CD14-positive monocyte (primary cell): ENCODE measurements around the gene C16orf92. TPM values are rescaled to one million over a fixed set of nuclear protein-coding genes. Genes with fewer than 3 reads are reported as not detected.
A peak's percentile ranks its signal among the peaks of the same experiment; 100 is the strongest.

Source experiments
- DNase-seq, 3 donors: peaks; one replicate each; pipeline ENCODE4 v3.0.0-alpha.2; 2011 to 2022
- H2AFZ ChIP-seq: 2 replicates; pipeline ENCODE4 v1.6.0; 2012; ENCODE audit warnings: mild to moderate bottlenecking, low read depth, low read length, inconsistent platforms; ENCODE audit not compliant: insufficient read depth, poor library complexity, severe bottlenecking
- H3K27ac ChIP-seq, 2 donors: 1 replicate in 1 of 2; 2 replicates in 1 of 2; pipeline ENCODE4 v1.5.1; 2012 to 2013; ENCODE audit warnings: low read length in 2 of 2, control low read depth in 1 of 2, inconsistent platforms in 1 of 2, low read depth in 1 of 2, mild to moderate bottlenecking in 1 of 2
- H3K27me3 ChIP-seq, 2 donors: one replicate each; pipeline versions ENCODE4 v1.6.0 to v1.6.1; 2011 to 2013; ENCODE audit warnings: low read length in 2 of 2; ENCODE audit not compliant: control insufficient read depth in 2 of 2, insufficient read depth in 2 of 2
- H3K36me3 ChIP-seq, 2 donors: replicated peaks in 1 of 2; 1 replicate in 1 of 2; 2 replicates in 1 of 2; pipeline versions ENCODE4 v1.5.1 to v1.6.1; 2012 to 2013; ENCODE audit warnings: low read length in 2 of 2, control low read depth in 1 of 2, inconsistent platforms in 1 of 2, mild to moderate bottlenecking in 1 of 2; ENCODE audit not compliant: insufficient read depth in 2 of 2, control insufficient read depth in 1 of 2
- H3K4me1 ChIP-seq, 2 donors: 1 replicate in 1 of 2; 2 replicates in 1 of 2; pipeline versions ENCODE4 v1.5.1 to v1.6.1; 2012 to 2013; ENCODE audit warnings: low read length in 2 of 2, control low read depth in 1 of 2, inconsistent platforms in 1 of 2, mild to moderate bottlenecking in 1 of 2, moderate library complexity in 1 of 2; ENCODE audit not compliant: insufficient read depth in 2 of 2, control insufficient read depth in 1 of 2
- H3K4me2 ChIP-seq: replicated peaks from 2 replicates; pipeline ENCODE3; 2012; ENCODE audit warnings: low read length, moderate library complexity, mild to moderate bottlenecking; ENCODE audit not compliant: poor library complexity, severe bottlenecking; ENCODE audit errors: extremely low read depth
- H3K4me3 ChIP-seq, 3 experiments: fragments of 200-600 bp in 1 of 3; sonication (generic) in 1 of 3; replicated peaks in 1 of 3; 1 replicate in 2 of 3; 2 replicates in 1 of 3; pipeline ENCODE4 v1.5.1; 2011 to 2013; ENCODE audit warnings: low read length in 3 of 3, mild to moderate bottlenecking in 3 of 3, control low read depth in 2 of 3, low read depth in 2 of 3, inconsistent platforms in 1 of 3, moderate library complexity in 1 of 3
- H3K79me2 ChIP-seq: 2 replicates; pipeline ENCODE4 v1.6.0; 2012; ENCODE audit warnings: mild to moderate bottlenecking, control low read depth, inconsistent platforms, low read length, moderate library complexity; ENCODE audit not compliant: insufficient read depth
- H3K9ac ChIP-seq: 2 replicates; pipeline ENCODE4 v1.6.0; 2017; ENCODE audit warnings: low read length, mild to moderate bottlenecking; ENCODE audit not compliant: insufficient read depth, poor library complexity, severe bottlenecking
- H3K9me3 ChIP-seq, 2 donors: replicated peaks in 1 of 2; 1 replicate in 1 of 2; 2 replicates in 1 of 2; pipeline versions ENCODE4 v1.5.1 to v1.6.1; 2012 to 2013; ENCODE audit warnings: low read length in 2 of 2, control low read depth in 1 of 2; ENCODE audit not compliant: control insufficient read depth in 1 of 2, insufficient read depth in 1 of 2
- H4K20me1 ChIP-seq: 2 replicates; pipeline ENCODE4 v1.6.0; 2012; ENCODE audit warnings: mild to moderate bottlenecking, low read length, control low read depth, moderate library complexity; ENCODE audit not compliant: insufficient read depth
- H3K27ac Mint-ChIP-seq, 7 donors: one replicate each; pipeline ENCODE4 v1.8.0; 2020; ENCODE audit warnings: mild to moderate bottlenecking in 7 of 7, mixed read lengths in 7 of 7, moderate library complexity in 6 of 7, inconsistent platforms in 2 of 7
- H3K27me3 Mint-ChIP-seq, 3 donors: one replicate each; pipeline ENCODE4 v1.8.0; 2021 to 2022; ENCODE audit warnings: low read depth in 3 of 3, mild to moderate bottlenecking in 3 of 3, mixed read lengths in 3 of 3, moderate library complexity in 3 of 3, inconsistent platforms in 1 of 3
- H3K36me3 Mint-ChIP-seq, 2 donors: one replicate each; pipeline ENCODE4 v1.8.0; 2020; ENCODE audit warnings: mixed read lengths in 2 of 2, inconsistent platforms in 1 of 2, mild to moderate bottlenecking in 1 of 2
- H3K4me1 Mint-ChIP-seq: one replicate; pipeline ENCODE4 v1.8.0; 2020; ENCODE audit warnings: mild to moderate bottlenecking, mixed read lengths
- H3K4me3 Mint-ChIP-seq, 2 donors: one replicate each; pipeline ENCODE4 v1.8.0; 2020; ENCODE audit warnings: mild to moderate bottlenecking in 2 of 2, mixed read lengths in 2 of 2, moderate library complexity in 1 of 2
- H3K9me3 Mint-ChIP-seq, 7 donors: one replicate each; pipeline ENCODE4 v1.8.0; 2020 to 2022; ENCODE audit warnings: mixed read lengths in 7 of 7, mild to moderate bottlenecking in 6 of 7, moderate library complexity in 6 of 7, inconsistent platforms in 2 of 7
- CTCF ChIP-seq: fragments of 200-600 bp; IDR thresholded peaks from one replicate; pipeline ENCODE4 v1.8.0; 2022; ENCODE audit warnings: antibody characterized with exemption, mild to moderate bottlenecking
- WGBS: methylation state at CpG from one replicate; pipeline ENCODE4 v1.1.5; 2013; ENCODE audit warnings: missing lambda C conversion rate; ENCODE audit not compliant: insufficient coverage; 5-methylcytosine and 5-hydroxymethylcytosine counted together
- intact Hi-C, 2 donors: fragments of 100-400 bp; cut with micrococcal nuclease; formaldehyde crosslinking; loops; one replicate each; pipeline versions ENCODE4 v1.15.0 to v1.15.1; 2023
- polyA plus RNA-seq, 3 donors: library from polyadenylated mRNA; depleted of rRNA in 1 of 3; unstranded in 2 of 3; stranded (reverse) in 1 of 3; fragments of 300-500 nt in 2 of 3; fragments of >200 nt in 1 of 3; fragmentation: Illumina TruSeq in 2 of 3; gene quantifications; 1 replicate in 2 of 3; 2 replicates in 1 of 3; pipeline ENCODE4 v1.2.3, GENCODE V29; 2012 to 2021

The C16orf92 gene
- polyA plus RNA-seq, 3 donors, result not detected

GRCh38 chr16:29988346-29989075, 34.5 kb upstream of the C16orf92 start:
- Histone ChIP-seq H3K36me3 (peaks cover 97 to 100% of the 10 kb centered on the region in 2 donors), H3K27me3 (no peaks in the 10 kb centered on the region), H3K9ac (no peak overlapping the region), H3K9me3 (no peaks in the 10 kb centered on the region), H3K4me3 (no peak overlapping the region), H4K20me1 (peaks cover 17% of the 10 kb centered on the region), H3K4me2 (no peak overlapping the region), H3K4me1 (peaks cover 0 to 2% of the 10 kb centered on the region in 2 donors), H3K27ac (no peak overlapping the region), H2AFZ (no peak overlapping the region), H3K79me2 (no peaks in the 10 kb centered on the region)
- peaks cover 73 to 88% of the 10 kb centered on the region in 2 donors for H3K36me3 Mint-ChIP-seq
- DNase-seq, result no peak
- H3K4me1 Mint-ChIP-seq, result no peaks in the 10 kb centered on the region
- TF ChIP-seq CTCF, result no peak
- peaks cover 0 to 2% (median 0%) of the 10 kb centered on the region in 7 donors for H3K9me3 Mint-ChIP-seq
- intact Hi-C loops, result no loop called here
- peak overlapping the region in 2 of 7 donors; percentile 71 to 84 for H3K27ac Mint-ChIP-seq
- H3K4me3 Mint-ChIP-seq, result no peak overlapping the region
- 100% methylated on average over 14 of the region's 17 CpGs for WGBS
- H3K27me3 Mint-ChIP-seq, result no peaks in the 10 kb centered on the region

- peaks cover 0 to 10% of the 10 kb centered on the region in 2 donors for H3K4me1 ChIP-seq
- 93% methylated on average over 22 of the region's 23 CpGs for WGBS
- no peak overlapping the region for H3K4me3 ChIP-seq
- H3K9me3 ChIP-seq, result no peaks in the 10 kb centered on the region
- peak overlapping the region in 2 of 7 donors; percentile 14 to 71 for H3K27ac Mint-ChIP-seq
- peaks cover 65 to 80% of the 10 kb centered on the region in 2 donors for H3K36me3 Mint-ChIP-seq
- H3K4me1 Mint-ChIP-seq, result peaks cover 6% of the 10 kb centered on the region
- peaks cover 15% of the 10 kb centered on the region for H4K20me1 ChIP-seq
- H3K27ac ChIP-seq, result no peak overlapping the region
- no peaks in the 10 kb centered on the region for H3K27me3 ChIP-seq
- no peaks in the 10 kb centered on the region for H3K9me3 Mint-ChIP-seq
- H3K9ac ChIP-seq, result no peak overlapping the region
- no peaks in the 10 kb centered on the region for H3K27me3 Mint-ChIP-seq
- no peak overlapping the region for H2AFZ ChIP-seq
- TF ChIP-seq CTCF, result no peak
- H3K4me3 Mint-ChIP-seq, result no peak overlapping the region
- no peaks in the 10 kb centered on the region for H3K79me2 ChIP-seq
- intact Hi-C loops, result no loop called here
- peaks cover 89 to 95% of the 10 kb centered on the region in 2 donors for H3K36me3 ChIP-seq
- no peak for DNase-seq
- H3K4me2 ChIP-seq, result no peak overlapping the region
Observed at GRCh38 chr16:29989111-29989858, 33.7 kb upstream of the C16orf92 start.
